HG03521 (cell line): ENCODE measurements around the gene CTNNA2.

Experiments used
- ATAC-seq: cut with Tn5 transposase; IDR thresholded peaks from one replicate; pipeline ENCODE4 v1.9.1; 2021; ENCODE audit warnings: mild to moderate bottlenecking, moderate library complexity; ENCODE audit not compliant: unreplicated experiment

Gene CTNNA2

GRCh38 chr2:80255918-80256781 lies 743.3 kb downstream of the CTNNA2 start:
- no peak for ATAC-seq

- no peak for ATAC-seq
Measured at GRCh38 chr2:80256782-80257167, 743.9 kb downstream of the CTNNA2 start.

DNA sequence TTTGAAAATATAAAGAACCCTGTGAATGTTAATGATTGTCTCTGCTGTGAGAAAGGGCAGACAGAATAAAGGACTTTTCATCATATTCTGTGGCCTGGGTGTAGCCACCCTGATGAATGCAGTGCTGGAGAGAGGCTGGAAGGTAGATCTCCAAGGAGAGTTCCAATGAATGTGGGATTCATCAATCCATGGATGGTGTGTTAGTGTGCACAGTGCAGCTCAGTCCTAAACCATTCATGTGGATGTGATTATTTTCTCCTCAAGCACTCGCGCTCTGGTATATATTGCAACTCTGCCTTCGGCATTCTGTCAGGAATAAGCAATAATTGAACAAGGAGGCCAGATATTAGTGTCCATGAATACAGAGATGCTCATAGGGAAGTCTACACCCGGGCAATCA lies 744.6 kb downstream of the CTNNA2 start:
- ATAC-seq, result no peak

- no peak for ATAC-seq
Measured at GRCh38 chr2:80258341-80258740, 745.5 kb downstream of the CTNNA2 start.

DNA sequence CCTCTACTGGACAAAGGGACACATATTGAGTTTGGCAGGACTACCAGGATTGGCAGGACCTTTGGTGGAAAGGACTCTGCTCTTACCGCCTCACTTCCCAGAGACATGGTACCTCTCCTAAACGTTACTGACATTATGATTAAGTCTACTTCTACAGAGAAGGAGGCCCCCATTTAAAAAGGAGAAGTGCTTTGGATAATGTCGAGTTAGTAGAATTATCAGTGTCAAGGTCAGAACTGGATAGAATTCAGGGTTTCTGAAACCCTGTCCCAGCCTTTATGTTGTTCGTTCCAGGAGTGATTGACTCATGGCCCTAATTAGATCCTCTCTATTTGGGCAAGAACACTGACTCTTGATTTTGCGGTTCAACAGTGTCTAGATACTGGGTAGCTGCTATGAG lies 745.9 kb downstream of the CTNNA2 start:
- ATAC-seq, result no peak

DNA sequence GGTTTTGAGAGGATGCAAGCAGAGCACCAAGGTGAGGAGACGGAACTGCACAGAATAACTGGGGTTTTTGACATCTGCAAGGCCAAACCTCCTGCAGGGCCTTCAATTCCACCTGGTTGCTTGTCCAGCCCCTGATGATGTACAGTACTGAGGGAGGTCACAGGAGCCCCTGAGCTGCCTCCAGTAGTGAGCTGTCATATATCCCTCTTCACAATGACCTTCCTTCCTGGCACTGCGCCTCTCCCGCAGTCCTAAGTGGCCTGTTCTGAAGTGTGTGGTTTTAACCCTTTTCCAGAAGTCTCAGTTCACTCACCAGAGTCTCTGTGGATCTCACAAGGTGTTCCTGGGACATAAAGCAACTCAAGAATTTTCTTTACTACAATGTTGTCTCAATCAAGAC lies 746.4 kb downstream of the CTNNA2 start:
- ATAC-seq, result no peak

DNA sequence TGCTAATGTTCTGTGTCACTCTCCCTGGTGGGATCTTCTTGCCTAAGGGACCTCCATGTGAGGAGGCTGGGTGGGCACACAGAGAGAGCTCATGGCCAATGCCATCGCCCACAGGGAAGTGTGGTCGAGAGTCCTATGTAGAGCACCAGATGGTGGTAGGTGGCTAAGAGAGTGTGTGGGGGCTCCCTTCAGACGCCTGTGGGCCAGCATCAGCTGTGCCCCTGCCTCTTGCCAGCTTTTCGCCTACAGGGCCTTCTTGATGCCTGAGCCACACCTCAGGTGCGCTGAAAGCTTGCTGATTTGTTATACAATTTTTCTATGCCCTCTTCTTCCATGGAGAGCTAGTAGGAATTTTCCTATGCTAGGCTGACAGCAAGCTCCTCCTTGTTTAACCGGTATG lies 753.4 kb downstream of the CTNNA2 start:
- no peak for ATAC-seq

- no peak for ATAC-seq
Measured at GRCh38 chr2:80269806-80270205, 757.0 kb downstream of the CTNNA2 start.

- ATAC-seq, result no peak
Measured at GRCh38 chr2:80280598-80280997, 767.7 kb downstream of the CTNNA2 start.

GRCh38 chr2:80281049-80281448 lies 768.2 kb downstream of the CTNNA2 start:
- no peak for ATAC-seq

- ATAC-seq, result no peak
Measured at GRCh38 chr2:80288576-80288975, 775.7 kb downstream of the CTNNA2 start.

- ATAC-seq, result no peak
Measured at GRCh38 chr2:80291656-80292055, 778.8 kb downstream of the CTNNA2 start.

DNA sequence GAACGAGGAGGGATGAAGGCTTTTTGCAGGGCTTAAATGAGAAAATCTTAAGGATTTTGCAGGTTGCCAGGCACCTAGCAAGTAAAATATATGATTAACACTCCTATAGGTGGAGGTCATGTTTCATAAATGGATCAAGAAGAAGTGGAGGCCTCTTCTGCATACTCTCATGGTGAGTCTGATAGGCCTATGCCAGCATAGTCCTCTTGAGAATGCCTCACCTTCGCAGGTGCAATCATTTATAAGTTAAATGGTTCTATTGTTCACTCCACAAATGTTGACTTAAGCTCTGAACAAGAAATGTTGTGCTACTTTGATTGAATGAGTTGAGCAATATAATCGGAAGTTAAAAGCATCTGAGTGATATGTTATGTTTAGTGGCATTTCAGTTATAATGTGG lies 779.6 kb downstream of the CTNNA2 start:
- no peak for ATAC-seq

GRCh38 chr2:80293039-80293438 lies 780.2 kb downstream of the CTNNA2 start:
- ATAC-seq, result no peak

DNA sequence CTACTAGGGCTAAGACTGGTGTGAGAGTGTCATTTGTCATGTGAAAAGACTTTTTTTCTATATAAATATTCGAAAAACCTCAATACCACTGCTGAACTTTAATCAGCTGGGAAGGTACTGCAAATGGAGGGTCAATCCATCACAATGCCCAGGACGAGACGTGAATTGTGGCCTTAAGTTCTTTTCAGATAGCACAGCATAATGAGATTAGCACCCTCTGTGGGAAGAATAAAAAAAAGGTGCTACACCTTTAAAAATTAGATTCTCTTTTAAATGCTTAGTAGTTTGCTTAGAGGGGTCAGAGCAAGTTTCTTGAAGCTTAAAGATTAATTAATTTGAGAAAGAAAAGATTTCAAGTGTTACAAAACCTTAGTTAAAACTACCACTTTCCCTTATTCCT lies 786.1 kb downstream of the CTNNA2 start:
- no peak for ATAC-seq

DNA sequence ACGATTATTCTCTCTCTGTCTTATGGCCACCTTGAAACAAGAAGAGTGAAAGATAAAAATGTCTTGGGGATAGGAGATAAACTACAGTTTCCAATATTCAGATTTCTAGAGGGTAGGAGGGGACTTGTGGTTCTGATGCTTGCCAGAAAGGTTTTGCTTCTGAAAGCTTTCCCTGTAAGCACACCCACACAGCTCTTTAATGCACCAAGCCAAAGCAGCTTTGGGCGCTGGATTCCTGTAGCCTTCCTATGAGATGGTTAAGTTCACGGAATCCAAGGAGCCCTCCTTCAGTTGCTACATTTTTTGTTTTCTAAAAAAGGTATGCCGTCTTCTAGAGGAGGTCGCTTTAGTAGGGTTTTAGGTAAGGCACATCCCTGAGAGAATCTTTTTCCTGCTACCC lies 786.8 kb downstream of the CTNNA2 start:
- no peak for ATAC-seq

DNA sequence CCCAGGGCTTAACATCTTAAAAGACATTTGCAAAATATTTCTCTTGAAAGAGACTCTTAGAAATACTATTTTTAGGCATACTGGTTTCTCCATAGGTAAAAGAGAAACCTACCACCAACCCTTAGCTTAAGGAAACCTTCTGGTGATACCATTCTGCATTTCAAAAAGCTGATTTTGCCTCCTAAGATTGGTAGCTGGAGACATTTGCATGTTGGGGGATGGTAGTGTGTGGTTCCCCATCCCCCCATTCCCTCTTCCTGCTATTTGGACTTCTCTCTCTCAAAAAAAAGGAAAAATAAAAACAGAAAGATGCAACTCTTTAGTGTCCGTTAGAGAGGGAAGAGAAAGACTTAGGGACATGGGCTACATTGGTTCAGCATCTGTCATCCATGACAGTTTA lies 787.5 kb downstream of the CTNNA2 start:
- ATAC-seq, result no peak

DNA sequence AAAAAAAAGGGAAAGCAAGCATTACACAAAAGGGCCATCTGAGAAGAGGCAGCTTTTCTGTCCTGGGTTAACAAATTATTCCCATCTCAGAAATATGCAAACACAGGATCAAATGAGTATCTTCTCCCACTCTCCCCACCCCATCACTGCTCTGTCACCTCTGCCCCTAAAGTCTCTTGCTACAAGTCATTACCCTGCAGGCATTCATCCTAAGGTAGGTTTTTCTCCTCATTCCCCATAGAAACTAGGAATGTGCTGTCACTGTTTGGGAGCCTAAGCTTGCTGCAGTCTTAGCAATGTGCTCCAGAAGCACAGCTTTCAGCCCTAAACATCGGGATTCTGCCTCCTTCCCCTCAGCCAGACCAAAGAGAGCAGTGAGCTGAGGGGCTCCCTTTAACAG lies 788.1 kb downstream of the CTNNA2 start:
- ATAC-seq, result no peak

DNA sequence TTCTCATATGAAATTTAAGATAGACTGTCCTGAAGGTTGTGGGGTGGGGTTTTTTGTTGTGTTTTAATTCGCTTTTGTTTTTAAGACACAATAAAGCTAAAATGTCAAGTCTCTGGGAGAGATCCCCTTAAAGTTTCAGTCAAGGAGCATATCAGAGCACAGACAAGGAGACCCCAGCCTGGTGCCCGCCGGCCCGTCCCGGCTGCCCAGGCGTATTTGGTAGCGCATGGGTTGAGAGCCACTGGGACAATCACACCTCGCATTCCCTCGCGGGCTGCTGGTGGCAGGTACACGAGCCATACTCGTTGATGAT lies 789.1 kb downstream of the CTNNA2 start:
- no peak for ATAC-seq

GRCh38 chr2:80302314-80303005 lies 789.6 kb downstream of the CTNNA2 start:
- ATAC-seq, result no peak

DNA sequence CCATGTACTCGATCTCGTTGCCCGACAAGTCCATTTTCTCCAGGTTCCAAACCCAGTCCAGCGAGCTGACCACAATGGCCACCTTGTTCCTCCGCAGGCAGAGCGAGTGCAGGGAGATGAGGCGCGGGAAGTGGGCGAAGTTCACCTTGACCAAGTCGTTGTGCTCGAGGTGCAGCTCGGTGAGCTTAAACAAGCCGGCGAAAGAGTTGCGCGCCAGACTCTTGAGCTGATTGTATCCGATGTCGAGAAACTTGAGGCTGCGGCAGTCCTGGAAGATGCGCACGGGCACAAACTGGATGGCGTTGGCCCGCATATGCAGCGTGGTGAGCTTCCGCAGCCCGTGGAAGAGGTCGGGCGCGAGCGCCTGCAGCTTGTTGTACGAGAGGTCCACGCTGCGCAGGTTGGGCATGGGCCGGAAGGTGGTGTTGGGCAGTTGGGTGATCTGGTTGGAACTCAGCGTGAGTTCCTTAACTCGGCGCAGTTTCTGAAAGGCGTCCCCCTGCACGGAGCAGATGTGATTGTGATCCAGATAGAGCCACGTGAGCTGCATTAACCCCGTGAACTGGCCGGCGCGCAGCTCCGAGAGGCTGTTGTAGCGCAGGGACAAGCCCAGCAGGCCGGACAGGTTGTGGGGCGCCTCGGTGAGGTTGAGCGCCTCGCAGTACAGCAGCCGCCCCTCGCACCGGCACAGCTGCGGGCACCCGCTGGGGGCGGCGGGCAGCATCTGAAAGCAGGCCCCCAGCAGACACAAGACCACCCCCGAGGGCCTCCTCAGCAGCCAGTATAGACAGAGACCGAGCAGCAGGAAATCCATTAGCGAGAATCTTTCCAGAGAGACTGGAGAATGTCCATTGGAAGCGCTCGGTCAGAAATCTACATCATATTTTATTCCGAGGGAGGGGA lies 790.4 kb downstream of the CTNNA2 start:
- ATAC-seq, result no peak
